HCT116 (cell line): ENCODE measurements around the gene PALM2AKAP2. TPM values are rescaled to one million over a fixed set of nuclear protein-coding genes. Genes with fewer than 3 reads are reported as not detected.

Experiments
- ATAC-seq: fragments of 200-7000 bp; cut with Tn5 transposase; 2 replicates; pipeline ENCODE4 v1.9.1; 2020; ENCODE audit warnings: mild to moderate bottlenecking, moderate library complexity
- BruUV-seq: library from RNA; stranded (reverse); fragments of 400-500 nt; replicated peaks from 2 replicates; lab custom pipeline; 2021; lab: Mats Ljungman, UMichigan
- CTCF ChIA-PET: fragments of 300-600 bp; sonication (Branson Sonifier 250); formaldehyde crosslinking; loops from one replicate; lab custom pipeline; 2021; ENCODE audit warnings: antibody characterized with exemption; lab: Charles Lee
- POLR2A ChIA-PET: fragments of 300-600, 350-600 bp; sonication (Branson Sonifier 250); formaldehyde crosslinking; loops from one replicate; lab custom pipeline; 2021; ENCODE audit warnings: antibody characterized with exemption; lab: Charles Lee
- RAD21 ChIA-PET, 2 experiments: fragments of 300-600 bp; sonication (Branson Sonifier 250); formaldehyde crosslinking; loops; one replicate each; lab custom pipeline; 2023; ENCODE audit warnings: low total read pairs in 2 of 2; ENCODE audit not compliant: uncharacterized antibody in 2 of 2, unreplicated experiment in 2 of 2, low non-redundant PET in 1 of 2; lab: Charles Lee
- DNase-seq: peaks from one replicate; pipeline ENCODE4 v3.0.0-alpha.2; 2010; ENCODE audit warnings: low read depth, low spot score
- H2AFZ ChIP-seq: fragments of 200-600 bp; shearing (Covaris generic), sonication (generic); 2 replicates; pipeline ENCODE4 v1.6.1; 2017; ENCODE audit warnings: low read depth, mixed run types, mixed read lengths, antibody characterized with exemption, low read length; ENCODE audit not compliant: poor library complexity, severe bottlenecking
- H3K27ac ChIP-seq: 2 replicates; pipeline ENCODE4 v1.5.1; 2012; ENCODE audit warnings: low read depth, low read length
- H3K27me3 ChIP-seq: fragments of 200-600 bp; sonication (generic); 2 replicates; pipeline ENCODE4 v1.6.1; 2016; ENCODE audit warnings: mixed run types, low read length, mixed read lengths; ENCODE audit not compliant: insufficient read depth
- H3K36me3 ChIP-seq, 2 experiments: fragments of 200-500 bp in 1 of 2; fragments of 200-600 bp in 1 of 2; sonication (Bioruptor generic) in 1 of 2; sonication (generic) in 1 of 2; 2 replicates each; pipeline versions ENCODE4 v1.5.1 to v1.6.1; 2014 to 2016; ENCODE audit warnings: low read length in 2 of 2, inconsistent platforms in 1 of 2, mixed read lengths in 1 of 2, mixed run types in 1 of 2; ENCODE audit not compliant: insufficient read depth in 2 of 2, control insufficient read depth in 1 of 2
- H3K4me1 ChIP-seq, 2 experiments: fragments of 200-600 bp in 1 of 2; sonication (generic) in 1 of 2; 2 replicates each; pipeline versions ENCODE4 v1.5.1 to v1.6.1; 2012 to 2017; ENCODE audit warnings: low read length in 2 of 2, inconsistent platforms in 1 of 2, mild to moderate bottlenecking in 1 of 2, mixed read lengths in 1 of 2, mixed run types in 1 of 2, moderate library complexity in 1 of 2; ENCODE audit not compliant: insufficient read depth in 2 of 2, control insufficient read depth in 1 of 2
- H3K4me2 ChIP-seq: fragments of 200-600 bp; sonication (generic); 2 replicates; pipeline ENCODE4 v1.6.1; 2017; ENCODE audit warnings: mixed run types, low read length, mixed read lengths
- H3K4me3 ChIP-seq, 2 experiments: fragments of 200-600 bp in 1 of 2; sonication (generic) in 1 of 2; replicated peaks in 1 of 2; 2 replicates each; pipeline ENCODE4 v1.5.1; 2011 to 2016; ENCODE audit warnings: low read length in 2 of 2, control low read depth in 1 of 2, low read depth in 1 of 2, mild to moderate bottlenecking in 1 of 2, mixed read lengths in 1 of 2, mixed run types in 1 of 2
- H3K79me2 ChIP-seq: fragments of 200-600 bp; sonication (generic); 2 replicates; pipeline ENCODE4 v1.6.1; 2017; ENCODE audit warnings: mild to moderate bottlenecking, mixed run types, low read length, moderate library complexity, mixed read lengths; ENCODE audit not compliant: insufficient read depth
- H3K9ac ChIP-seq: fragments of 200-600 bp; sonication (generic); 2 replicates; pipeline ENCODE4 v1.6.1; 2016; ENCODE audit warnings: low read length, mixed read lengths
- H3K9me2 ChIP-seq: fragments of 200-600 bp; sonication (generic), shearing (Covaris generic); 2 replicates; pipeline ENCODE4 v1.6.1; 2017; ENCODE audit warnings: mixed run types, mild to moderate bottlenecking, moderate library complexity; ENCODE audit not compliant: insufficient read depth
- H3K9me3 ChIP-seq, 2 experiments: fragments of 200-500 bp in 1 of 2; fragments of 200-600 bp in 1 of 2; sonication (Bioruptor generic) in 1 of 2; sonication (generic) in 1 of 2; 2 replicates each; pipeline ENCODE4 v1.6.1; 2014 to 2017; ENCODE audit warnings: low read length in 2 of 2, mixed read lengths in 2 of 2, inconsistent platforms in 1 of 2, low read depth in 1 of 2, mild to moderate bottlenecking in 1 of 2, mixed run types in 1 of 2, moderate library complexity in 1 of 2; ENCODE audit not compliant: control insufficient read depth in 1 of 2, insufficient read depth in 1 of 2
- H4K20me1 ChIP-seq: fragments of 200-600 bp; sonication (generic), shearing (Covaris generic); 2 replicates; pipeline ENCODE4 v1.6.1; 2017; ENCODE audit warnings: mixed run types, mild to moderate bottlenecking, moderate library complexity; ENCODE audit not compliant: insufficient read depth
- ATF3 ChIP-seq: IDR thresholded peaks from 2 replicates; pipeline ENCODE4 v1.6.1; 2012
- CEBPB ChIP-seq: IDR thresholded peaks from 2 replicates; pipeline ENCODE4 v1.6.1; 2012; ENCODE audit warnings: low read depth
- EGR1 ChIP-seq: IDR thresholded peaks from 2 replicates; pipeline ENCODE4 v1.6.1; 2012; ENCODE audit warnings: low read depth
- ELF1 ChIP-seq: IDR thresholded peaks from 2 replicates; pipeline ENCODE4 v1.6.1; 2012; ENCODE audit warnings: low read depth, borderline replicate concordance
- EZH2 ChIP-seq: fragments of 200-600 bp; sonication (generic); IDR thresholded peaks from 2 replicates; pipeline ENCODE4 v1.6.1; 2017; ENCODE audit warnings: antibody characterized with exemption, mixed run types
- EZH2phosphoT487 ChIP-seq: fragments of 200-600 bp; IDR thresholded peaks from 2 replicates; pipeline ENCODE4 v1.6.1; 2018; ENCODE audit warnings: antibody characterized with exemption, borderline replicate concordance
- FOSL1 ChIP-seq: IDR thresholded peaks from 2 replicates; pipeline ENCODE4 v1.6.1; 2012; ENCODE audit warnings: low read depth
- JUND ChIP-seq: IDR thresholded peaks from 2 replicates; pipeline ENCODE4 v1.6.1; 2012
- POLR2AphosphoS5 ChIP-seq: IDR thresholded peaks from 2 replicates; pipeline ENCODE4 v1.6.1; 2011; ENCODE audit warnings: mild to moderate bottlenecking, low read depth, low read length, moderate library complexity
- RAD21 ChIP-seq: IDR thresholded peaks from 2 replicates; pipeline ENCODE4 v1.6.1; 2012; ENCODE audit warnings: low read depth, mild to moderate bottlenecking
- REST ChIP-seq: IDR thresholded peaks from 2 replicates; pipeline ENCODE4 v1.6.1; 2012; ENCODE audit warnings: low read depth
- SIN3A ChIP-seq: IDR thresholded peaks from 2 replicates; pipeline ENCODE4 v1.6.1; 2012; ENCODE audit warnings: low read depth
- SP1 ChIP-seq: IDR thresholded peaks from 2 replicates; pipeline ENCODE4 v1.6.1; 2012; ENCODE audit warnings: low read depth
- SRF ChIP-seq: IDR thresholded peaks from 2 replicates; pipeline ENCODE4 v1.6.1; 2012; ENCODE audit warnings: low read depth
- TCF7L2 ChIP-seq: IDR thresholded peaks from 2 replicates; pipeline ENCODE4 v1.7.0; 2011; ENCODE audit warnings: borderline replicate concordance, inconsistent platforms; ENCODE audit not compliant: insufficient read depth, insufficient read length; ENCODE audit errors: extremely low read depth
- YY1 ChIP-seq: IDR thresholded peaks from 2 replicates; pipeline ENCODE4 v1.6.1; 2011; ENCODE audit warnings: low read length, low read depth, moderate library complexity, mild to moderate bottlenecking; ENCODE audit not compliant: insufficient replicate concordance; ENCODE audit errors: extremely low read depth
- ZBTB33 ChIP-seq: IDR thresholded peaks from 2 replicates; pipeline ENCODE4 v1.6.1; 2011; ENCODE audit warnings: mild to moderate bottlenecking, low read length, moderate library complexity; ENCODE audit not compliant: insufficient replicate concordance; ENCODE audit errors: extremely low read depth
- ZFX ChIP-seq: fragments of 450-650 bp; IDR thresholded peaks from 2 replicates; pipeline ENCODE4 v1.6.1; 2017
- ZNF274 ChIP-seq: fragments of 200-500 bp; sonication (Bioruptor generic); IDR thresholded peaks from 2 replicates; pipeline ENCODE4 v1.6.1; 2014; ENCODE audit warnings: mild to moderate bottlenecking, low read depth, low read length, inconsistent platforms
- intact Hi-C: fragments of 100-400 bp; cut with micrococcal nuclease; formaldehyde crosslinking; loops from 2 replicates; pipeline ENCODE4 v1.10.0; 2022
- total RNA-seq: library from RNA; stranded (reverse); gene quantifications from one replicate; pipeline ENCODE4 v1.2.1, GENCODE V29; 2021; ENCODE audit not compliant: unreplicated experiment

PALM2AKAP2 gene
- total RNA-seq, 1 experiment from 2014 or later, result 0.34 TPM

- no peaks in the 10 kb centered on the region for H3K9me2 ChIP-seq
- CTCF ChIA-PET, result no interaction called here
- no peak overlapping the region for H3K9ac ChIP-seq
- H3K36me3 ChIP-seq, result no peaks in the 10 kb centered on the region
- H3K9me3 ChIP-seq, result no peaks in the 10 kb centered on the region
- no peaks in the 10 kb centered on the region for H4K20me1 ChIP-seq
- POLR2A ChIA-PET, result no interaction called here
- intact Hi-C loops, result no loop called here
- BruUV-seq, result no TSS peak
- no peaks in the 10 kb centered on the region for H3K4me1 ChIP-seq
- peaks cover 57% of the 10 kb centered on the region for H3K27me3 ChIP-seq
- no peak overlapping the region for H3K27ac ChIP-seq
- H3K4me2 ChIP-seq, result no peak overlapping the region
- DNase-seq (no peak), ATAC-seq (no peak)
- RAD21 ChIA-PET, result no interaction called here
- TF ChIP-seq JUND (no peak), REST (no peak), ZFX (no peak), ZNF274 (no peak), EZH2phosphoT487 (no peak), TCF7L2 (no peak), POLR2AphosphoS5 (no peak), ZBTB33 (no peak), YY1 (no peak), ATF3 (no peak), RAD21 (no peak), CEBPB (no peak), SRF (no peak), SP1 (no peak), EGR1 (no peak), FOSL1 (no peak), EZH2 (no peak), ELF1 (no peak), SIN3A (no peak)
- H3K4me3 ChIP-seq, result no peak overlapping the region
- H2AFZ ChIP-seq, result no peak overlapping the region
- H3K79me2 ChIP-seq, result no peaks in the 10 kb centered on the region
These were observed 545 bp downstream of the PALM2AKAP2 start for GRCh38 chr9:109780453-109781033.
